PC-3 (cell line): Measurements from ENCODE around the gene ATF6B. TPM values are rescaled to one million over a fixed set of nuclear protein-coding genes. Genes with fewer than 3 reads are reported as not detected.

Source experiments
- ATAC-seq: fragments of 200-7000 bp; cut with Tn5 transposase; 2 replicates; pipeline ENCODE4 v1.9.1; 2020; ENCODE audit warnings: mild to moderate bottlenecking, moderate library complexity
- BruUV-seq: library from RNA; stranded (reverse); fragments of 400-500 nt; replicated peaks from 2 replicates; lab custom pipeline; 2021; lab: Mats Ljungman, UMichigan
- CTCF ChIA-PET: fragments of 300-600 bp; sonication (Branson Sonifier 250); formaldehyde crosslinking; loops from one replicate; lab custom pipeline; 2022; ENCODE audit warnings: antibody characterized with exemption; lab: Charles Lee
- POLR2A ChIA-PET: fragments of 300-600 bp; sonication (Branson Sonifier 250); formaldehyde crosslinking; loops from one replicate; lab custom pipeline; 2022; ENCODE audit warnings: antibody characterized with exemption; ENCODE audit not compliant: unreplicated experiment; lab: Charles Lee
- DNase-seq: peaks from one replicate; pipeline ENCODE4 v3.0.0-alpha.2; 2015
- H2AFZ ChIP-seq: fragments of 300-600 bp; sonication (generic); 2 replicates; pipeline ENCODE4 v1.6.0; 2016; ENCODE audit warnings: antibody characterized with exemption, low read length
- H3F3A ChIP-seq: fragments of 300-600 bp; sonication (generic); one replicate; pipeline ENCODE4 v1.6.0; 2017; ENCODE audit warnings: antibody characterized with exemption, low read length, control low read depth, mild to moderate bottlenecking; ENCODE audit not compliant: unreplicated experiment
- H3K27ac ChIP-seq: fragments of 300-600 bp; sonication (generic); 2 replicates; pipeline ENCODE4 v1.5.1; 2016; ENCODE audit warnings: mild to moderate bottlenecking, low read length
- H3K27me3 ChIP-seq: fragments of 300-600 bp; sonication (generic); 2 replicates; pipeline ENCODE4 v1.6.1; 2016; ENCODE audit warnings: low read length, mixed read lengths
- H3K36me3 ChIP-seq: fragments of 300-600 bp; sonication (generic); 2 replicates; pipeline ENCODE4 v1.6.1; 2016; ENCODE audit warnings: low read depth, mixed run types, low read length, mixed read lengths
- H3K4me1 ChIP-seq: fragments of 300-600 bp; sonication (generic); 2 replicates; pipeline ENCODE4 v1.5.1; 2016; ENCODE audit warnings: low read length; ENCODE audit not compliant: insufficient read depth
- H3K4me2 ChIP-seq: fragments of 300-600 bp; sonication (generic); 2 replicates; pipeline ENCODE4 v1.6.0; 2016; ENCODE audit warnings: low read length
- H3K4me3 ChIP-seq: fragments of 300-600 bp; sonication (generic); 2 replicates; pipeline ENCODE4 v1.5.1; 2016; ENCODE audit warnings: mild to moderate bottlenecking, low read length, mixed read lengths
- H3K79me2 ChIP-seq: fragments of 300-600 bp; sonication (generic); 2 replicates; pipeline ENCODE4 v1.6.1; 2017; ENCODE audit warnings: low read length, mixed read lengths
- H3K9ac ChIP-seq: fragments of 300-600 bp; sonication (generic); 2 replicates; pipeline ENCODE4 v1.6.0; 2016; ENCODE audit warnings: mild to moderate bottlenecking, low read length
- H3K9me2 ChIP-seq: fragments of 300-600 bp; sonication (generic); replicated peaks from 2 replicates; pipeline ENCODE4 v1.6.1; 2016; ENCODE audit warnings: mixed run types, low read length, mixed read lengths
- H3K9me3 ChIP-seq: fragments of 300-600 bp; sonication (generic); 2 replicates; pipeline ENCODE4 v1.6.1; 2016; ENCODE audit warnings: low read length, mixed read lengths
- H4K20me1 ChIP-seq: fragments of 300-600 bp; sonication (generic); 2 replicates; pipeline ENCODE4 v1.6.1; 2016; ENCODE audit warnings: low read length, mixed read lengths
- EZH2 ChIP-seq: fragments of 300-600 bp; sonication (generic); IDR thresholded peaks from one replicate; pipeline ENCODE4 v1.6.1; 2017; ENCODE audit warnings: antibody characterized with exemption, mild to moderate bottlenecking, low read length; ENCODE audit not compliant: unreplicated experiment
- EZH2phosphoT487 ChIP-seq: fragments of 300-600 bp; sonication (generic); IDR thresholded peaks from 2 replicates; pipeline ENCODE4 v1.6.1; 2018; ENCODE audit warnings: mild to moderate bottlenecking, antibody characterized with exemption, low read length, borderline replicate concordance
- intact Hi-C: fragments of 100-400 bp; cut with micrococcal nuclease; formaldehyde crosslinking; loops from 2 replicates; pipeline ENCODE4 v1.9.0; 2023
- total RNA-seq: library from RNA; depleted of rRNA; stranded (reverse); fragments of >200 nt; gene quantifications from 2 replicates; pipeline ENCODE4 v1.2.3, GENCODE V29; 2014
- TF ChIP-seq, protein P1 (sequence below): fragments of 300-600 bp; sonication (generic); conservative IDR thresholded peaks from 2 replicates; pipeline ENCODE4 v1.5.1; 2017; ENCODE audit warnings: antibody characterized with exemption, low read depth, mild to moderate bottlenecking, low read length

ATF6B gene
- total RNA-seq, 1 experiment from 2014 or later: 33.4 TPM

DNA sequence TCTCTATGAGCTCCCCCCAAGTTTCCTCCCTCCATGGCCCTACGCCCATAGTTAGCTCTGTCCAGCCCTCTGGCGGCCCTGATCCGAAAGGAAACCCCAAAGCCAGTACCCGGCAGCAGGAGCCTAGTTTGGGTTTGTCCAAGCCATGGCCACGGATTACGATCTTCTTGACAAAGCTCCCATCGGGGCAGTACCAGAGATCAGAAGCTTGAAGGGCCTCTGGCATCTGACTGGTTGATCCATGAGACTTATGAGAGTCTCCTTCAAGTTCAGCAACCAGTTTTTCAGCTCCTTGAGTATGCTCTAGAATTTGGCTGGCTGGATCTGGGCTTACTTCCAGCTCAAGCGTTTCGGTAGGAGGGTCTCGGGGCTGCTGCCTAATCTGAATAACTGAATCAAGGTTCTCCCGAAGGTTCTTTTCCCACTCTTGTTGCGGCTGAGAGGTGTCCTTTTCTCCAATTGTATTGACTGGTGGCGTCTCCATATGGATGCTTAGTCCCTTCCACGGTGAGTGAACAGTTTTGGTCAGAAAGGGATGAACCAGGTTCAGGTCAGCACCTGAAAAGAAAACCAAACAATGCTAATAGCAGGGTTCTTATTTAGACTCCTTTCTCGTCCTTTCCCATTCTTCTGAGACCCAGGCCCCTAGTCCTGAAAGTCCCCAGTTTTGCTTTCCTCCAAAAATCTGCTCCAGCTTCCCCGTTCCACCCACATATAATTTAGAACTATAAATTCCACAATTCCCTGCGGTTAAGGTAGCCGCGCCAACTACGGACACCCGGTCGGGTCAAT, 1.4 kb upstream of the ATF6B start:
- intact Hi-C loops: loop anchor here (1.0 to 2.0 kb wide), 3 partner anchors 15 to 49 kb away; partner anchors contain the start of genes PPT2 and RNF5
- no peaks in the 10 kb centered on the region for H3K9me3 ChIP-seq
- CTCF ChIA-PET: interaction anchor here (0.6 to 1.6 kb wide), 3 partner anchors 11 to 56 kb away, joined by 4 to 5 read pairs (median 5); no protein-coding TSS in a partner anchor
- TF ChIP-seq EZH2phosphoT487: no peak
- H3K27me3 ChIP-seq: no peaks in the 10 kb centered on the region
- BruUV-seq: TSS peak; percentile 72
- peaks cover 25% of the 10 kb centered on the region for H3K4me1 ChIP-seq
- H3K9ac ChIP-seq: peak overlapping the region; percentile 84
- peak overlapping the region; percentile 90 for H3K4me2 ChIP-seq
- no peaks in the 10 kb centered on the region for H4K20me1 ChIP-seq
- no peaks in the 10 kb centered on the region for H3K9me2 ChIP-seq
- peaks cover 38% of the 10 kb centered on the region for H3K79me2 ChIP-seq
- peak overlapping the region; percentile 94 for H2AFZ ChIP-seq
- DNase-seq (peak; percentile 22), ATAC-seq (peak; percentile 6; the same call in 1 of the 2 replicates)
- POLR2A ChIA-PET: interaction anchor here (0.6 to 3.1 kb wide), 3 partner anchors 22 to 254 kb away, joined by 3 to 17 read pairs (median 3); partner anchors contain the start of gene PRRT1
- peak overlapping the region; percentile 46 for H3K27ac ChIP-seq
- no peaks in the 10 kb centered on the region for H3K36me3 ChIP-seq
- H3K4me3 ChIP-seq: peak overlapping the region; percentile 90
- H3F3A ChIP-seq: no peaks in the 10 kb centered on the region

GRCh38 chr6:32128751-32129296, 778 bp upstream of the ATF6B start:
- H3K27me3 ChIP-seq: no peaks in the 10 kb centered on the region
- no peak overlapping the region for H3K27ac ChIP-seq
- ChIA-PET CTCF (interaction anchor here (1.4 to 1.6 kb wide), 2 partner anchors 10 to 26 kb away, joined by 4 to 5 read pairs; no protein-coding TSS in a partner anchor), POLR2A (interaction anchor here (0.5 to 3.1 kb wide), 5 partner anchors 13 to 155 kb away, joined by 3 to 24 read pairs (median 7); partner anchors contain the start of gene PRRT1)
- no peak for TF ChIP-seq EZH2
- no peak for TF ChIP-seq EZH2phosphoT487
- TF ChIP-seq, protein P1, sequence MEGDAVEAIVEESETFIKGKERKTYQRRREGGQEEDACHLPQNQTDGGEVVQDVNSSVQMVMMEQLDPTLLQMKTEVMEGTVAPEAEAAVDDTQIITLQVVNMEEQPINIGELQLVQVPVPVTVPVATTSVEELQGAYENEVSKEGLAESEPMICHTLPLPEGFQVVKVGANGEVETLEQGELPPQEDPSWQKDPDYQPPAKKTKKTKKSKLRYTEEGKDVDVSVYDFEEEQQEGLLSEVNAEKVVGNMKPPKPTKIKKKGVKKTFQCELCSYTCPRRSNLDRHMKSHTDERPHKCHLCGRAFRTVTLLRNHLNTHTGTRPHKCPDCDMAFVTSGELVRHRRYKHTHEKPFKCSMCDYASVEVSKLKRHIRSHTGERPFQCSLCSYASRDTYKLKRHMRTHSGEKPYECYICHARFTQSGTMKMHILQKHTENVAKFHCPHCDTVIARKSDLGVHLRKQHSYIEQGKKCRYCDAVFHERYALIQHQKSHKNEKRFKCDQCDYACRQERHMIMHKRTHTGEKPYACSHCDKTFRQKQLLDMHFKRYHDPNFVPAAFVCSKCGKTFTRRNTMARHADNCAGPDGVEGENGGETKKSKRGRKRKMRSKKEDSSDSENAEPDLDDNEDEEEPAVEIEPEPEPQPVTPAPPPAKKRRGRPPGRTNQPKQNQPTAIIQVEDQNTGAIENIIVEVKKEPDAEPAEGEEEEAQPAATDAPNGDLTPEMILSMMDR: no peak
- H3F3A ChIP-seq: no peaks in the 10 kb centered on the region
- no peaks in the 10 kb centered on the region for H3K36me3 ChIP-seq
- peaks cover 25% of the 10 kb centered on the region for H3K4me1 ChIP-seq
- peak overlapping the region; percentile 90 for H3K4me3 ChIP-seq
- no peaks in the 10 kb centered on the region for H3K9me3 ChIP-seq
- intact Hi-C loops: loop anchor here (1.0 to 2.0 kb wide), 2 partner anchors 14 to 66 kb away; no protein-coding TSS in a partner anchor
- BruUV-seq: TSS peak; percentile 65
- peak overlapping the region; percentile 84 for H3K9ac ChIP-seq
- ATAC-seq: no peak
- peak overlapping the region; percentile 34; the same call in 1 of the 2 replicates for H2AFZ ChIP-seq
- H4K20me1 ChIP-seq: no peaks in the 10 kb centered on the region
- DNase-seq: no peak
- H3K4me2 ChIP-seq: peak overlapping the region; percentile 90
- peaks cover 38% of the 10 kb centered on the region for H3K79me2 ChIP-seq
- no peaks in the 10 kb centered on the region for H3K9me2 ChIP-seq

DNA sequence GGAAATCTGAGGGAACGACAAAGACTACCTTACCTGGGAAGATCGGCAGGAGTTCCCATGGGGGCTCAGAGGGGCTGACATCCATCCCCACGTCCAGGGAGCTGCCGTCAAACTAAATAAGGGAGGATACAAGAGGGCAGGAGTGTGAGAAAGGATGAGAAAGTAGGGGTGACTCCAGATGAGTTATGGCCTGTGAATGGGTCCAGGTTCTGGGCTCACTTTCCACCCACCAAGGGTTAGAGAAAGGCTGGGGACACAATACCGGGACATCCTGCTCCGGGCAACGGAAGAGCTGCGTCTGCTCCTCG, 683 bp downstream of the ATF6B start:
- H3K4me3 ChIP-seq: peak overlapping the region; percentile 90
- H3F3A ChIP-seq: no peaks in the 10 kb centered on the region
- DNase-seq (no peak), ATAC-seq (no peak)
- H2AFZ ChIP-seq: peak overlapping the region; percentile 91
- no peak overlapping the region for H3K27ac ChIP-seq
- peak overlapping the region; percentile 87 for H3K9ac ChIP-seq
- H3K79me2 ChIP-seq: peaks cover 38% of the 10 kb centered on the region
- no peaks in the 10 kb centered on the region for H4K20me1 ChIP-seq
- no peaks in the 10 kb centered on the region for H3K9me2 ChIP-seq
- ChIA-PET CTCF (interaction anchor here (0.6 to 1.3 kb wide), 3 partner anchors 9 to 1186 kb away, joined by 3 to 4 read pairs (median 3); partner anchors contain the start of gene MUCL3), POLR2A (interaction anchor here (0.6 kb wide), 1 partner anchor 13 kb away, joined by 4 read pairs; no protein-coding TSS in a partner anchor)
- TF ChIP-seq, protein P1: no peak
- TF ChIP-seq EZH2 (no peak), EZH2phosphoT487 (no peak)
- intact Hi-C loops: no loop called here
- BruUV-seq: TSS peak; percentile 7
- H3K9me3 ChIP-seq: no peaks in the 10 kb centered on the region
- peaks cover 25% of the 10 kb centered on the region for H3K4me1 ChIP-seq
- H3K4me2 ChIP-seq: peak overlapping the region; percentile 93
- H3K36me3 ChIP-seq: no peaks in the 10 kb centered on the region
- H3K27me3 ChIP-seq: no peaks in the 10 kb centered on the region
